ENCODE results near the gene TEX29. TPM values are rescaled to one million over a fixed set of nuclear protein-coding genes. Genes with fewer than 3 reads are reported as not detected.

Gene TEX29
- under 1 TPM; 0.59 to 0.67 TPM for total RNA-seq

DNA sequence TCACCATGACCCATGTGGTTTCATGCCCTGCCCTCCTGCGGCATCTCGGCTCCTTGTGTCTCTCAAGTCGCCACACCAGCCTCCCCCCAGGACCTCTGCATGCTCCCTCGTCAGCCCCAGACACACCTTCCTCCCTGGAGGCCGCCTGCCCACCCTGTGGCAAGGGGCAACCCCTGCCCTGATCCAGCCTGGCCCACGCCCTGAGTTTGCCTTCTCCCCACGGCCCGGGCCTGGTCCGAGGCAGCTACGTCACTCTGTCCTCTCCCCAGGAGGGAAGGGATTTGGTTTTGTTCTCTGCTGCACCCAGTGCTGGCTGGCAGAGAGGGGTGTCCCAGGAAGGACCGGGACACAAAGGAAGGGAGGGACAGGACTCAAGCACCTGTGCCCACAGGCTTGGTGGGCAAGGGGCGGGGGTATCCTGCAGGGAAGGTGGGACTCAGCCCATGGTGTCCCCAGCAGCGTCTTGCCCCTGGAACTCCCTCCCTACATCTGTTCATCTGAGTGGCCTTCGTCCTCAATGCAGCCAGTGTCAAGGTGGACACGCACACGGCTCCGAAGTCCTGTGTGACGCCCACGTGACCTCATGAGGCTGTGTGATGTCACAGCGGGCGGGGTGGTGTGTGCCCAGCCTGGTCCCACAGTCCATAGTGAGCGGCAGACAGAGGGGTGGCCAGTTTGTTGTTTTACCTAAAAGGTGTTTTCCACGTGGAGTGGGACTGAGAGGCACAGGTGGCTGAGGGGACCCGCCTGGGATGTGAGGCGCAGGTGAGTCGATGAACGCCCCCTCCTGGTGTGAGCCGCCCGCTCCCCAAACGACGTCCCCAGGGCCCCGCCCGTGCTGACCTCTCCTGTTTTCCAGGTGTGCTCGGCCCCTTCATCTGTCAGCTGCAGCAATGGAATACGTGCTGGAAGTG, at the start of gene TEX29:
TSS of gene TEX29 (plus strand) at position 645 of the 914 bp plus-strand sequence. CDS start at position 894, 249 bp downstream.
- Mint-ChIP-seq H3K27ac (no peak within 1 kb of the TSS), H3K27me3 (no peaks in the 10 kb centered on the region), H3K4me1 (ENCODE audit: low read depth in 2 of 2) (peaks cover 3 to 5% of the 10 kb centered on the region in 2 donors), H3K9me3 (no peaks in the 10 kb centered on the region), H3K4me3 (no peak within 1 kb of the TSS), H3K36me3 (no peaks in the 10 kb centered on the region)
- ATAC-seq (no peak), DNase-seq (ENCODE audit: low spot score) (peak; percentile 58)

DNA sequence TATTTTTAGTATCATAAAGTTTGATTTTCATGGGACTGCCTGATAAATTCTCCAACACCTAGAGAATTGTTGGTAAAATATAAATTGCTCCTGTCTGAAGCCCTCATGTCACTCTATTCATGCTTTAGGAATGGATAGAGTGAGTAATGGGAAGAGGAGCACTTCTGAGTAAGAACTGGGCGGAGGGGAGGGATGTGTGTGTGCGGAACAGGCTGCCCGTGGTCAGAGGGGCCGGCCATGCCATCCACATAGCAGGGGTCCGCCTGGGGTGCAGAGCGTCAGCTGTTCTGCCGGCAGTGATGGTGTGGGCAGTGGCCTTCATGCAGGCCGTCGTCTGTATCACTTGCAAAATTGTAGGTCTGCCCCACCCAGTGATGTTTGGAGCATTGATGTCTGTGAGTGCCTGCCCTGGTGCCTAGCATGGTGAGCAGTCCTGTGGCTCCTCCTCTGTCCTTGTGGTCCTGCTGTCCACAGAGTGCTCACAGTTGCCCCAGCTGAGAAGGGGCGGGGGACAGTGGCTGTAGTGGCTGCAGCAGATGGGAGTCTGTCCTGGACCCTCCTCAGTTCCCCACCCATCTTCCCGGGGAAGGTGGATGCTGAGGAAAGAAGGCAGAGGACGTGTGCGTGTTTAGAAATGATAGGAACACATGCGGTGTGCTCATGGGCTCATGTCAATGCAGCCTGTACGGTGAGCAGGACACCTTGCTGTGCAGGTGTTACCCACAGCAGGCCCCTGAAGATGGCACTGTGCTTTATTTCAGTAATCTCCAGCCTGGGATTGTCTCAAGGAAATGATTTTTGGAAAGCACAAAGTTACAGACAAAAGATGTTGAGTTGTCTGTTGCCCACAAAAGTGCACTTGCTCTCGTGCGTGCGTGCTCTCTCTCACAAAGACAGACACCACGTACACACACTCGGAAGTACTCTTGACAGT, 49.4 kb upstream of the TEX29 start:
- no peak overlapping the region for H3K27ac Mint-ChIP-seq
- DNase-seq (ENCODE audit: low spot score) (no peak), ATAC-seq (no peak)
- peaks cover 0 to 17% of the 10 kb centered on the region in 2 donors for H3K4me1 Mint-ChIP-seq (ENCODE audit: low read depth in 2 of 2)
- no peaks in the 10 kb centered on the region for H3K27me3 Mint-ChIP-seq
- peaks cover 6% of the 10 kb centered on the region for H3K36me3 Mint-ChIP-seq
- H3K4me3 Mint-ChIP-seq: no peak overlapping the region
- no peaks in the 10 kb centered on the region for H3K9me3 Mint-ChIP-seq

DNA sequence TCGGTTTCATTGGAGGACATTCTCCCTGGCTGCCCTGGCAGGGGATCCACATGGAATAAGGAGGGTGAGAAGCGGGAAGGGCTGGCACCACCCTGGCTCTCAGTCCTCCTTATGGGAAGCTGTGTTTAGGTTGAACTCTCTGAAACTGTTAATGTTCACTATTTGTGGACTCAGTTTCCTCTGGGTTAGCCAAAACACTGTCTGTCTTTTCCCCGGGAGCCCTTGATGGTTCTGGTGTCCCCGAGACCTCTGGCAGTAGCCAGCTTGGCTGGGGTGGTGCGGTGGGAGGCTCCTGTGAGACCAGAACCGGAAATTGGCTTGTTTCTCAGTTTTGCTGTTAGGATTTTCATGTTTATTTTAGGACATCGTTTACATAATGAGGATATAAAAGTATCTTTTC, 48.3 kb upstream of the TEX29 start:
- H3K4me3 Mint-ChIP-seq: no peak overlapping the region
- no peak for ATAC-seq
- H3K27me3 Mint-ChIP-seq: no peaks in the 10 kb centered on the region
- DNase-seq (ENCODE audit: low spot score): no peak
- H3K9me3 Mint-ChIP-seq: no peaks in the 10 kb centered on the region
- peaks cover 0 to 7% of the 10 kb centered on the region in 2 donors for H3K4me1 Mint-ChIP-seq (ENCODE audit: low read depth in 2 of 2)
- H3K36me3 Mint-ChIP-seq: peaks cover 11% of the 10 kb centered on the region
- H3K27ac Mint-ChIP-seq: no peak overlapping the region

GRCh38 chr13:111275382-111275781, 45.1 kb upstream of the TEX29 start:
- H3K27me3 Mint-ChIP-seq: no peaks in the 10 kb centered on the region
- peaks cover 0 to 9% of the 10 kb centered on the region in 2 donors for H3K4me1 Mint-ChIP-seq (ENCODE audit: low read depth in 2 of 2)
- peaks cover 21% of the 10 kb centered on the region for H3K36me3 Mint-ChIP-seq
- ATAC-seq: no peak
- H3K9me3 Mint-ChIP-seq: no peaks in the 10 kb centered on the region
- no peak overlapping the region for H3K27ac Mint-ChIP-seq
- H3K4me3 Mint-ChIP-seq: no peak overlapping the region
- DNase-seq (ENCODE audit: low spot score): no peak

DNA sequence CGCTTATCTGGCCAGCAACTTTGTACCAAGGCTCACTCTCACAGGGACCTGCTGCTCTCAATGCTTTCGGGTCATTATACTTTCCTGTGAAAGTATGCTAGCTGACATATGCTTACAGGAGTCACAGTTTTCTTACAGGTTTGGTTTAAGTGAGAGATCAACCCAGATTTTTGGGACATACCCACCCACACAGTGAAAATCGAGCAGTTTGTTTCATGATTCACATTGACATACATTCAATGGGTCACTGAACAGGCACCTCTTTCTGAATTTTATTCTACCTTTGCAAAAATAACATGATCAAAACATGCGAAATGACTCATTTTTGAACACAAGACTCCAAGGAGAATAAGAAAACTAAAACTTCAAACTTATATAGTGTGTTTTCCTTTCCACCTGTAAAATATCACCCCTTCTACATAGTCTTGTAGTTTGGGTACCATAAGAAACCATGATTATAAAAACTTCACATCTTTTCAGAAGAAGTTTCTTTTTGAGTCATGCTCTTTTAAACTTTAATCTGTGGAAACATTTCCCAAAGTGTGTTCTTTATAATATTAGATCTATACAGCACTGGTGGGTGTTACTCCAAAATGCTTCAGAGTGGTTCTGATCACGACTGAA, 44.3 kb upstream of the TEX29 start:
- DNase-seq (ENCODE audit: low spot score) (no peak), ATAC-seq (no peak)
- peaks cover 0 to 7% of the 10 kb centered on the region in 2 donors for H3K4me1 Mint-ChIP-seq (ENCODE audit: low read depth in 2 of 2)
- H3K9me3 Mint-ChIP-seq: no peaks in the 10 kb centered on the region
- no peak overlapping the region for H3K27ac Mint-ChIP-seq
- peaks cover 21% of the 10 kb centered on the region for H3K36me3 Mint-ChIP-seq
- H3K4me3 Mint-ChIP-seq: no peak overlapping the region
- H3K27me3 Mint-ChIP-seq: no peaks in the 10 kb centered on the region

DNA sequence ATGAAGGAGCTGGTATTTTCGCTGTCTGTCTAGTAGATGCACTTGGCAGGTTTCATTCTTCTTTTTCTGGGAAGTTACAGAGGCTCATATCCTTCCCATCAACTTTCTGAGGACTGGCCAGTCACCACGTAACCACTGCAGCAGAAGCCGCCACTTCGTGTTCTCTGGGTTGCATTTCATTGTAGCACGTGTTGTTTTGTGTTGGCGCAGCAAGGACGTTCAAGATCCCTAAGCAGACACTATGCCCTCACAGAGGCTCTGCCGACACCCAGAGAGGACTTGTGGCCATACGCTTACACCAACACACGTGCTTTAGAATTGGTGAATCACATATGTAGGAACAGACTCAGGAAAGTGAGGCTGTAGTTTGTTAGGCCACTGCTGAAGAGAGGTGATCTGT, 42.2 kb upstream of the TEX29 start:
- Mint-ChIP-seq H3K4me1 (ENCODE audit: low read depth in 2 of 2) (peaks cover 0 to 4% of the 10 kb centered on the region in 2 donors), H3K36me3 (peaks cover 21% of the 10 kb centered on the region), H3K9me3 (no peaks in the 10 kb centered on the region), H3K4me3 (no peak overlapping the region), H3K27me3 (no peaks in the 10 kb centered on the region), H3K27ac (no peak overlapping the region)
- DNase-seq (ENCODE audit: low spot score) (no peak), ATAC-seq (no peak)

- Mint-ChIP-seq H3K27me3 (no peaks in the 10 kb centered on the region), H3K4me3 (no peak overlapping the region), H3K4me1 (ENCODE audit: low read depth in 2 of 2) (peaks cover 0 to 6% of the 10 kb centered on the region in 2 donors), H3K27ac (no peak overlapping the region), H3K36me3 (peaks cover 26% of the 10 kb centered on the region), H3K9me3 (no peaks in the 10 kb centered on the region)
- ATAC-seq (no peak), DNase-seq (ENCODE audit: low spot score) (no peak)
Measured at GRCh38 chr13:111278743-111279652, 41.4 kb upstream of the TEX29 start.

DNA sequence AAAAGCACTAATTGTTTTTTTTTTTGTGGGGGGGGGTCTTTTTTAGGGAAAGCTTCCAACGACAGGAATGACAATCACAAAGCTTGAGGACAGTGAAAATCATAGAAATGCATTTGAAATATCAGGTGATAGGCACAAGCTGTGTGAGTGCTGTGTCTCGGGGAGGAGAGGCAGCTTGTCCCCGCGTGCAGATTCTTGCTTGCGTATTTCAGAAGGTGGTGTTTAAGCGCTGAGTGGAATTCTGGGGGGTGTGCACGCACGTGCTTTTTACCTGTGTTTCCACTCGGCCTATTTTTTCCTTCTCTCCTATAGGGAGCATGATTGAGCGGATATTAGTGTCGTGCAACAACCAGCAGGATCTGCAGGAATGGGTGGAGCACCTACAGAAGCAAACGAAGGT, 40.2 kb upstream of the TEX29 start:
- H3K4me3 Mint-ChIP-seq: no peak overlapping the region
- DNase-seq (ENCODE audit: low spot score): no peak

DNA sequence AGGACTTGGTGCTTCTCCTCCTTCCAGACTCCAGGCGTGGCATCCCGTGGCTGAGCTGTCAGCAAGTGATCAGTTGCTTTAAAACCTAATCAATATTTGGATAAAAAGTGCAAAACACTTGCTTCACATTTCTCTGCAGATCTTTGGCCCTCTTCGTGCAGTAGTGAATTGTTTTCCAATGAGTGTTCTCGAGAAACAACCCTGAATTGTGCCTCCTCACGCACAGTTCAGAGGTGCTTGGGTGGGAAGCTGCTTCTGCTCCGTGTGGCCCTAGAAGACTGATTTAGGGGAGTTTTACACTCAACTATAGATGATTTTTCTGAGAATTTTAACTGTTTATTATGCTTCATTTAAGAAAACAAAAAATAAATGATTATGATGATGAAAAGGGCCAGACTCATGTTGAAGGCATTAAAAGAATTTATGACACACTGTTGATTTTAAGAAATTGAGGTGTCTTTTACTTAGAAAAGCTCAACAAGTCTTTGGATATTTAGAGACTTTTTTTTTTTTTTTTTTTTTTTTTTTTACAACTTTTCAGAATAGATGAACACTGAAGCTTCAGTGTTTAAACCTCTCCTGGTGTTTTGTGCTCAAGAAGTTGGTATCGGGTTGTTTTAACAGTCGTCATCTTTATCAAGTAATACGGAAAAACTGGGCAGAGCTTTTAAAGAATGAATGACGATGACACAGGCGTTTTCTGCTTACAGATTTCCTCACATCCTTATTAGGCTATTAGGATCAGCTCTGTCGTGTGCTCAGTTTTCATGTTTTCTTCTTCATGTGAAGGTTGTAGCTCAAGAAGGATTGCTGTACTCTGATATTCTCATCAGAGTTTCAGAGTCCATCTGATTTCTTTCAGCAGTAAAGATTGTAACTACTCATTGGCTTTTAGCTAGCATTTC, 39.5 kb upstream of the TEX29 start:
- DNase-seq (ENCODE audit: low spot score) (no peak), ATAC-seq (no peak)
- Mint-ChIP-seq H3K36me3 (peaks cover 26% of the 10 kb centered on the region), H3K27me3 (no peaks in the 10 kb centered on the region), H3K4me1 (ENCODE audit: low read depth in 2 of 2) (peaks cover 0 to 6% of the 10 kb centered on the region in 2 donors), H3K27ac (no peak overlapping the region), H3K9me3 (no peaks in the 10 kb centered on the region), H3K4me3 (no peak overlapping the region)

More for the DNA sequence above, 40.2 kb upstream of the TEX29 start:
- Mint-ChIP-seq H3K9me3 (no peaks in the 10 kb centered on the region), H3K27me3 (no peaks in the 10 kb centered on the region), H3K4me1 (ENCODE audit: low read depth in 2 of 2) (peaks cover 0 to 6% of the 10 kb centered on the region in 2 donors), H3K27ac (no peak overlapping the region), H3K36me3 (peaks cover 30% of the 10 kb centered on the region)
- ATAC-seq: no peak

- Mint-ChIP-seq H3K36me3 (peaks cover 21% of the 10 kb centered on the region), H3K4me1 (ENCODE audit: low read depth in 2 of 2) (peaks cover 0 to 6% of the 10 kb centered on the region in 2 donors), H3K4me3 (no peak overlapping the region), H3K9me3 (no peaks in the 10 kb centered on the region), H3K27ac (no peak overlapping the region), H3K27me3 (no peaks in the 10 kb centered on the region)
- ATAC-seq: no peak
- no peak for DNase-seq (ENCODE audit: low spot score)
Measured at GRCh38 chr13:111281751-111282311, 38.6 kb upstream of the TEX29 start.

- no peak for ATAC-seq
- DNase-seq (ENCODE audit: low spot score): no peak
- Mint-ChIP-seq H3K27ac (no peak overlapping the region), H3K27me3 (no peaks in the 10 kb centered on the region), H3K4me3 (no peak overlapping the region), H3K36me3 (peaks cover 21% of the 10 kb centered on the region), H3K4me1 (ENCODE audit: low read depth in 2 of 2) (peaks cover 0 to 6% of the 10 kb centered on the region in 2 donors), H3K9me3 (no peaks in the 10 kb centered on the region)
Measured at GRCh38 chr13:111282425-111282824, 38.0 kb upstream of the TEX29 start.

GRCh38 chr13:111282997-111283396, 37.4 kb upstream of the TEX29 start:
- Mint-ChIP-seq H3K27ac (no peak overlapping the region), H3K27me3 (no peaks in the 10 kb centered on the region), H3K4me1 (ENCODE audit: low read depth in 2 of 2) (peaks cover 0 to 3% of the 10 kb centered on the region in 2 donors), H3K9me3 (no peaks in the 10 kb centered on the region), H3K4me3 (no peak overlapping the region), H3K36me3 (peaks cover 16% of the 10 kb centered on the region)
- ATAC-seq (peak in 1 of 2 donors; percentile 9), DNase-seq (ENCODE audit: low spot score) (no peak)

Data from natural killer cell treated with Interleukin-12 subunit alpha and Interleukin-12 subunit beta and Interleukin-15 and Interleukin-18, amount 100 ng/mL, for 72 hours (primary cell).